Upper lobe of right lung (tissue), 1 donor: Measurements from ENCODE around the gene SPRY4. TPM values are rescaled to one million over a fixed set of nuclear protein-coding genes. Genes with fewer than 3 reads are reported as not detected.

Source experiments
- ATAC-seq: fragments of 200-7000 bp; cut with Tn5 transposase; one replicate; pipeline ENCODE4 v1.9.1; 2020; ENCODE audit warnings: mild to moderate bottlenecking, moderate library complexity
- DNase-seq: peaks from one replicate; pipeline ENCODE4 v3.0.0-alpha.2; 2020
- H3K27ac ChIP-seq: fragments of 200-600 bp; one replicate; pipeline ENCODE4 v1.8.0; 2022
- H3K27me3 ChIP-seq: fragments of 200-600 bp; one replicate; pipeline ENCODE4 v1.8.0; 2022; ENCODE audit warnings: mild to moderate bottlenecking
- H3K36me3 ChIP-seq: fragments of 200-600 bp; one replicate; pipeline ENCODE4 v1.8.0; 2022
- H3K4me1 ChIP-seq: fragments of 200-600 bp; one replicate; pipeline ENCODE4 v1.8.0; 2022
- H3K4me3 ChIP-seq: fragments of 200-600 bp; one replicate; pipeline ENCODE4 v1.8.0; 2022; ENCODE audit warnings: mild to moderate bottlenecking
- H3K9me3 ChIP-seq: fragments of 200-600 bp; one replicate; pipeline ENCODE4 v1.8.0; 2022
- CTCF ChIP-seq: fragments of 200-600 bp; IDR thresholded peaks from one replicate; pipeline ENCODE4 v1.8.0; 2022; ENCODE audit warnings: antibody characterized with exemption
- intact Hi-C: fragments of 100-400 bp; cut with DNase I; formaldehyde crosslinking; loops from one replicate; pipeline ENCODE4 v1.11.0; 2022
- total RNA-seq: library from RNA; stranded (reverse); fragmentation: NEBNext Ultra II Directional; extraction: Animal tissue kit (Norgen Biotek cat#: 25700); gene quantifications from one replicate; pipeline ENCODE4 v1.2.1, GENCODE V29; 2021
- donor health status: DM: no; HTN: yes; CAD: no; lungs with severe emphysema.

SPRY4 gene
- total RNA-seq, 1 donor from 2014 or later = 89.8 TPM

- H3K4me1 ChIP-seq = peaks cover 15% of the 10 kb centered on the region
- no peak overlapping the region for H3K27ac ChIP-seq
- no peaks in the 10 kb centered on the region for H3K27me3 ChIP-seq
- no peaks in the 10 kb centered on the region for H3K9me3 ChIP-seq
- DNase-seq (no peak), ATAC-seq (peak; percentile 38)
- H3K36me3 ChIP-seq = no peaks in the 10 kb centered on the region
- intact Hi-C loops = no loop called here
- no peak for TF ChIP-seq CTCF
- no peak overlapping the region for H3K4me3 ChIP-seq
These were observed 27.9 kb downstream of the SPRY4 start for GRCh38 chr5:142296914-142297417.

- H3K27ac ChIP-seq = no peak overlapping the region
- no peaks in the 10 kb centered on the region for H3K27me3 ChIP-seq
- no peak for ATAC-seq
- H3K36me3 ChIP-seq = no peaks in the 10 kb centered on the region
- TF ChIP-seq CTCF = no peak
- intact Hi-C loops = no loop called here
- no peak for DNase-seq
- H3K4me1 ChIP-seq = peaks cover 16% of the 10 kb centered on the region
- no peak overlapping the region for H3K4me3 ChIP-seq
- no peaks in the 10 kb centered on the region for H3K9me3 ChIP-seq
These were observed 28.6 kb downstream of the SPRY4 start for GRCh38 chr5:142295960-142296860.

GRCh38 chr5:142295084-142295758 lies 29.6 kb downstream of the SPRY4 start:
- peak; percentile 42 for ATAC-seq

GRCh38 chr5:142293486-142293885 lies 31.3 kb downstream of the SPRY4 start:
- Histone ChIP-seq H3K4me1 (peaks cover 24% of the 10 kb centered on the region), H3K9me3 (no peaks in the 10 kb centered on the region), H3K36me3 (no peaks in the 10 kb centered on the region), H3K4me3 (no peak overlapping the region), H3K27me3 (no peaks in the 10 kb centered on the region), H3K27ac (no peak overlapping the region)
- DNase-seq = no peak
- intact Hi-C loops = no loop called here
- ATAC-seq = no peak
- no peak for TF ChIP-seq CTCF

More at GRCh38 chr5:142295084-142295758, 29.6 kb downstream of the SPRY4 start:
- Histone ChIP-seq H3K4me1 (peaks cover 24% of the 10 kb centered on the region), H3K36me3 (no peaks in the 10 kb centered on the region), H3K9me3 (no peaks in the 10 kb centered on the region), H3K27me3 (no peaks in the 10 kb centered on the region), H3K27ac (no peak overlapping the region), H3K4me3 (no peak overlapping the region)
- intact Hi-C loops = no loop called here
- no peak for TF ChIP-seq CTCF
- DNase-seq = no peak

GRCh38 chr5:142292808-142293207 lies 32.0 kb downstream of the SPRY4 start:
- H3K4me1 ChIP-seq = peaks cover 24% of the 10 kb centered on the region
- no peak for TF ChIP-seq CTCF
- intact Hi-C loops = no loop called here
- H3K4me3 ChIP-seq = no peak overlapping the region
- DNase-seq (no peak), ATAC-seq (no peak)
- no peaks in the 10 kb centered on the region for H3K9me3 ChIP-seq
- no peaks in the 10 kb centered on the region for H3K36me3 ChIP-seq
- H3K27ac ChIP-seq = no peak overlapping the region
- no peaks in the 10 kb centered on the region for H3K27me3 ChIP-seq
